IMR-90 (cell line): ENCODE results near the gene GOLT1A. TPM values are rescaled to one million over a fixed set of nuclear protein-coding genes. Genes with fewer than 3 reads are reported as not detected.

Experiments
- ATAC-seq: fragments of 200-7000 bp; cut with Tn5 transposase; 2 replicates; pipeline ENCODE4 v1.9.1; 2020; ENCODE audit warnings: low read depth, mild to moderate bottlenecking, moderate library complexity
- BruUV-seq: library from RNA; stranded (reverse); fragments of 400-500 nt; replicated peaks from 2 replicates; lab custom pipeline; 2021; lab: Mats Ljungman, UMichigan
- CTCF ChIA-PET: fragments of 300-600 bp; formaldehyde crosslinking; extraction: SDS; loops from one replicate; lab custom pipeline; 2021; ENCODE audit warnings: antibody characterized with exemption; lab: Yijun Ruan, JAX
- POLR2A ChIA-PET: fragments of 300-600 bp; sonication (Branson Sonifier 250); formaldehyde crosslinking; loops from one replicate; lab custom pipeline; 2022; ENCODE audit warnings: antibody characterized with exemption; ENCODE audit not compliant: unreplicated experiment; lab: Charles Lee
- DNase-seq: peaks from one replicate; pipeline ENCODE4 v3.0.0; 2013
- H2AFZ ChIP-seq: replicated peaks from 2 replicates; pipeline ENCODE3; 2013; ENCODE audit warnings: low read length, mild to moderate bottlenecking; ENCODE audit not compliant: poor library complexity
- H2AK5ac ChIP-seq: 2 replicates; pipeline ENCODE4 v1.6.1; 2013; ENCODE audit warnings: low read depth, low read length, inconsistent platforms
- H2AK9ac ChIP-seq: replicated peaks from 2 replicates; pipeline ENCODE3; 2013; ENCODE audit warnings: mild to moderate bottlenecking, low read depth, low read length, moderate library complexity; ENCODE audit not compliant: poor library complexity
- H2BK120ac ChIP-seq: 2 replicates; pipeline ENCODE4 v1.6.1; 2013; ENCODE audit warnings: low read depth, low read length, inconsistent platforms
- H2BK15ac ChIP-seq: 3 replicates; pipeline ENCODE4 v1.6.1; 2013; ENCODE audit warnings: low read depth, low read length, inconsistent platforms
- H2BK20ac ChIP-seq: 2 replicates; pipeline ENCODE4 v1.6.1; 2013; ENCODE audit warnings: low read depth, mild to moderate bottlenecking, inconsistent platforms, low read length, moderate library complexity
- H2BK5ac ChIP-seq: 2 replicates; pipeline ENCODE4 v1.6.1; 2013; ENCODE audit warnings: mild to moderate bottlenecking, low read depth, low read length, inconsistent platforms; ENCODE audit not compliant: poor library complexity, severe bottlenecking
- H3K14ac ChIP-seq: replicated peaks from 2 replicates; pipeline ENCODE4 v1.6.1; 2013; ENCODE audit warnings: low read depth, low read length, inconsistent platforms
- H3K18ac ChIP-seq: 2 replicates; pipeline ENCODE4 v1.6.1; 2013; ENCODE audit warnings: low read depth, low read length, control low read depth
- H3K23ac ChIP-seq: 2 replicates; pipeline ENCODE4 v1.6.1; 2013; ENCODE audit warnings: low read depth, low read length, inconsistent platforms
- H3K27ac ChIP-seq: 2 replicates; pipeline ENCODE4 v1.5.1; 2013; ENCODE audit warnings: mild to moderate bottlenecking, control low read depth, low read length; ENCODE audit not compliant: insufficient read depth
- H3K27me3 ChIP-seq: 2 replicates; pipeline ENCODE4 v1.6.1; 2013; ENCODE audit warnings: low read length; ENCODE audit not compliant: control insufficient read depth, insufficient read depth
- H3K36me3 ChIP-seq: 2 replicates; pipeline ENCODE4 v1.6.1; 2013; ENCODE audit warnings: low read length, mixed read lengths; ENCODE audit not compliant: control insufficient read depth, insufficient read depth
- H3K4ac ChIP-seq: 2 replicates; pipeline ENCODE4 v1.6.1; 2013; ENCODE audit warnings: low read depth, low read length, inconsistent platforms
- H3K4me1 ChIP-seq: 2 replicates; pipeline ENCODE4 v1.6.1; 2013; ENCODE audit warnings: low read length, mixed read lengths; ENCODE audit not compliant: control insufficient read depth, insufficient read depth
- H3K4me2 ChIP-seq: 2 replicates; pipeline ENCODE4 v1.6.1; 2013; ENCODE audit warnings: low read depth, mild to moderate bottlenecking, control low read depth, low read length, moderate library complexity
- H3K4me3 ChIP-seq: 2 replicates; pipeline ENCODE4 v1.5.1; 2013; ENCODE audit warnings: low read depth, mild to moderate bottlenecking, control low read depth, low read length, moderate library complexity; ENCODE audit not compliant: insufficient read depth
- H3K56ac ChIP-seq: 2 replicates; pipeline ENCODE4 v1.6.1; 2013; ENCODE audit warnings: low read length, inconsistent platforms; ENCODE audit not compliant: insufficient read depth; ENCODE audit errors: extremely low read depth
- H3K79me1 ChIP-seq, 2 experiments: 2 replicates each; pipeline ENCODE4 v1.6.1; 2013; ENCODE audit warnings: low read length in 2 of 2, inconsistent platforms in 1 of 2, low read depth in 1 of 2
- H3K9ac ChIP-seq: 2 replicates; pipeline ENCODE4 v1.6.1; 2013; ENCODE audit warnings: low read depth, low read length, control low read depth
- H3K9me1 ChIP-seq: 2 replicates; pipeline ENCODE4 v1.6.1; 2013; ENCODE audit warnings: low read length, inconsistent platforms; ENCODE audit not compliant: insufficient read depth
- H3K9me3 ChIP-seq: 2 replicates; pipeline ENCODE4 v1.6.1; 2013; ENCODE audit warnings: low read length; ENCODE audit not compliant: control insufficient read depth, insufficient read depth
- H4K20me1 ChIP-seq: 2 replicates; pipeline ENCODE4 v1.6.1; 2013; ENCODE audit warnings: low read length, inconsistent platforms; ENCODE audit not compliant: insufficient read depth
- H4K5ac ChIP-seq: 2 replicates; pipeline ENCODE4 v1.6.1; 2013; ENCODE audit warnings: mild to moderate bottlenecking, low read depth, low read length, control low read depth
- H4K8ac ChIP-seq, 2 experiments: 2 replicates each; pipeline ENCODE4 v1.6.1; 2013; ENCODE audit warnings: low read depth in 2 of 2, low read length in 2 of 2, control low read depth in 1 of 2, inconsistent platforms in 1 of 2
- H4K91ac ChIP-seq: 2 replicates; pipeline ENCODE4 v1.6.1; 2013; ENCODE audit warnings: low read depth, low read length, inconsistent platforms; ENCODE audit not compliant: insufficient read depth
- BHLHE40 ChIP-seq: fragments of 150-350 bp; IDR thresholded peaks from 2 replicates; pipeline ENCODE4 v1.6.1; 2016; ENCODE audit warnings: mild to moderate bottlenecking, low read depth, low read length
- CEBPB ChIP-seq: IDR thresholded peaks from 2 replicates; pipeline ENCODE4 v1.6.1; 2012; ENCODE audit warnings: low read depth, low read length, improper control_type of control experiment
- CHD1 ChIP-seq: IDR thresholded peaks from 2 replicates; pipeline ENCODE4 v1.6.1; 2012; ENCODE audit warnings: low read depth, low read length, improper control_type of control experiment
- FOS ChIP-seq: fragments of 150-350 bp; IDR thresholded peaks from 2 replicates; pipeline ENCODE4 v1.6.1; 2016; ENCODE audit warnings: low read depth, low read length
- MAFK ChIP-seq: IDR thresholded peaks from 2 replicates; pipeline ENCODE4 v1.6.1; 2012; ENCODE audit warnings: low read depth, low read length, improper control_type of control experiment
- MAZ ChIP-seq: IDR thresholded peaks from 2 replicates; pipeline ENCODE4 v1.6.1; 2012; ENCODE audit warnings: low read depth, mild to moderate bottlenecking, low read length, improper control_type of control experiment, moderate library complexity, borderline replicate concordance
- MXI1 ChIP-seq: IDR thresholded peaks from 2 replicates; pipeline ENCODE4 v1.6.1; 2012; ENCODE audit warnings: low read depth, mild to moderate bottlenecking, low read length, moderate library complexity, borderline replicate concordance
- NFE2L2 ChIP-seq: fragments of 150-350 bp; IDR thresholded peaks from 2 replicates; pipeline ENCODE4 v1.6.1; 2016; ENCODE audit warnings: low read depth, mild to moderate bottlenecking, low read length
- POLR2A ChIP-seq: IDR thresholded peaks from 2 replicates; pipeline ENCODE4 v1.6.1; 2012; ENCODE audit warnings: mild to moderate bottlenecking, low read depth, low read length
- RCOR1 ChIP-seq: IDR thresholded peaks from 2 replicates; pipeline ENCODE4 v1.6.1; 2012; ENCODE audit warnings: mild to moderate bottlenecking, low read length, improper control_type of control experiment; ENCODE audit not compliant: insufficient replicate concordance
- RFX5 ChIP-seq: IDR thresholded peaks from 2 replicates; pipeline ENCODE4 v1.8.0; 2012; ENCODE audit warnings: low read depth, mild to moderate bottlenecking, low read length, moderate library complexity
- SMC3 ChIP-seq: fragments of 150-350 bp; IDR thresholded peaks from 2 replicates; pipeline ENCODE4 v1.6.1; 2016; ENCODE audit warnings: low read depth, mild to moderate bottlenecking, antibody characterized with exemption, low read length, moderate library complexity
- WGBS, 2 experiments: methylation state at CpG; one replicate each; pipeline versions ENCODE4 v1.1.5 to v1.1.7; 2013; ENCODE audit warnings: missing lambda C conversion rate in 2 of 2; ENCODE audit not compliant: insufficient read length in 1 of 2; ENCODE audit errors: extremely low coverage in 2 of 2; 5-methylcytosine and 5-hydroxymethylcytosine counted together
- dilution Hi-C: fragments of 300-500 bp; cut with HindIII; formaldehyde crosslinking; loops from one replicate; pipeline ENCODE4 v1.14.3; 2018; ENCODE audit warnings: low sequenced_read_pairs; ENCODE audit not compliant: unreplicated experiment
- in situ Hi-C: fragments of 300-500 bp; cut with MboI; formaldehyde crosslinking; loops from 3 replicates; pipeline ENCODE4 v1.14.3; 2019; ENCODE audit warnings: low sequenced_read_pairs, inconsistent platforms, mixed read lengths
- intact Hi-C: fragments of 100-400 bp; cut with micrococcal nuclease; formaldehyde crosslinking; loops from 2 replicates; pipeline ENCODE4 v1.10.0; 2022
- polyA plus RNA-seq, 3 experiments: library from polyadenylated mRNA; depleted of rRNA; stranded (reverse); fragments of >200 nt; gene quantifications; 2 replicates each; pipeline ENCODE4 v1.2.3, GENCODE V29; 2012; ENCODE audit warnings: low replicate concordance in 1 of 3
- total RNA-seq: library from RNA; depleted of rRNA; stranded (reverse); fragments of >200 nt; gene quantifications from 2 replicates; pipeline ENCODE4 v1.2.3, GENCODE V29; 2012
- TF ChIP-seq, protein P1 (sequence below): fragments of 150-350 bp; IDR thresholded peaks from 2 replicates; pipeline ENCODE4 v1.6.1; 2016; ENCODE audit warnings: low read depth, mild to moderate bottlenecking, low read length, moderate library complexity, borderline replicate concordance
- TF ChIP-seq, protein P2 (sequence below): conservative IDR thresholded peaks from 2 replicates; pipeline ENCODE4 v1.5.1; 2012; ENCODE audit warnings: mild to moderate bottlenecking, low read depth, low read length, improper control_type of control experiment
- TF ChIP-seq, protein P3 (sequence below): fragments of 150-350 bp; IDR thresholded peaks from 2 replicates; pipeline ENCODE4 v1.6.1; 2017; ENCODE audit warnings: mild to moderate bottlenecking, antibody characterized with exemption, low read length, low read depth

The GOLT1A gene
- total and polyA plus RNA-seq, 2 of the 4 experiments (the other 2 are of a cell fraction): 0.32 TPM; not detected in 1

DNA sequence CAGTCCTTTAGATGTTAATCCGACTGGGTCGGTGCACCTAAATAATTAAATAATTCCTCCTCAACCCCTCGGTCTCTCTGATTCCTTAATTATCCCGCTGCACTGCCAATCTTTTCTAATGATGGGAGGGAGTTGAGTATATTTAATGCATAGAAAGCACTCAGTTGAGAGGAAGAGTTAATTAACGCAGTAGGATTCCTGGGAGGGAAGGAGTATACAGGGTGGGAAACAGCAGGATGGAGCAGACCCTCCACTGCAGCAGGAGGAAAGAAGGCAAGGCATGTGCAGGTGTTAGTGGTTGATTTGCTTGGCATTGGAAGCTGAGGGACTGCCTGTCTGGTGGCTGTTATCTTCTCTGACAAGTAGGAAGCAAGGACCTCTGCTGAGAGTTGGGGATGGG lies 37.7 kb downstream of the GOLT1A start:
- no TSS peak for BruUV-seq
- peak overlapping the region; percentile 29; the same call in 1 of the 2 replicates for H2BK20ac ChIP-seq
- peaks cover 14% of the 10 kb centered on the region for H3K9me1 ChIP-seq
- H4K20me1 ChIP-seq: no peaks in the 10 kb centered on the region
- no peaks in the 10 kb centered on the region for H3K27me3 ChIP-seq
- 0 out of 4 replicates have a peak, but pooled peaks cover 0 to 3% of the 10 kb centered on the region in 2 experiments for H3K79me1 ChIP-seq
- dilution Hi-C loops (no loop called here), intact Hi-C loops (no loop called here), in situ Hi-C loops (no loop called here)
- WGBS, 2 experiments: 86% methylated on average over 1 of the region's 5 CpGs; no CpG with 5 or more reads in 1 of the 2 experiments
- H2BK15ac ChIP-seq: no peak overlapping the region; the same call in 2 of the 3 replicates
- no peak overlapping the region; the same call in 1 of the 2 replicates for H4K91ac ChIP-seq
- peak overlapping the region; percentile 58; the same call in 1 of the 2 replicates for H3K14ac ChIP-seq
- H3K23ac ChIP-seq: 0 out of 2 replicates have a peak overlapping the region, but pooled peaks have one; percentile 11
- H3K4ac ChIP-seq: peak overlapping the region; percentile 26; the same call in 1 of the 2 replicates
- H3K18ac ChIP-seq: no peak overlapping the region
- H3K9ac ChIP-seq: no peak overlapping the region
- peaks cover 4% of the 10 kb centered on the region; the same call in 1 of the 2 replicates for H3K4me1 ChIP-seq
- H3K36me3 ChIP-seq: no peaks in the 10 kb centered on the region
- ChIA-PET CTCF (no interaction called here), POLR2A (no interaction called here)
- H2AK5ac ChIP-seq: peak overlapping the region; percentile 80; the same call in 1 of the 2 replicates
- H4K5ac ChIP-seq: no peak overlapping the region
- ATAC-seq (no peak), DNase-seq (no peak)
- no peak for TF ChIP-seq BHLHE40
- no peak for TF ChIP-seq MXI1
- TF ChIP-seq NFE2L2: no peak
- TF ChIP-seq FOS: no peak
- TF ChIP-seq RCOR1: no peak
- TF ChIP-seq, protein P1, sequence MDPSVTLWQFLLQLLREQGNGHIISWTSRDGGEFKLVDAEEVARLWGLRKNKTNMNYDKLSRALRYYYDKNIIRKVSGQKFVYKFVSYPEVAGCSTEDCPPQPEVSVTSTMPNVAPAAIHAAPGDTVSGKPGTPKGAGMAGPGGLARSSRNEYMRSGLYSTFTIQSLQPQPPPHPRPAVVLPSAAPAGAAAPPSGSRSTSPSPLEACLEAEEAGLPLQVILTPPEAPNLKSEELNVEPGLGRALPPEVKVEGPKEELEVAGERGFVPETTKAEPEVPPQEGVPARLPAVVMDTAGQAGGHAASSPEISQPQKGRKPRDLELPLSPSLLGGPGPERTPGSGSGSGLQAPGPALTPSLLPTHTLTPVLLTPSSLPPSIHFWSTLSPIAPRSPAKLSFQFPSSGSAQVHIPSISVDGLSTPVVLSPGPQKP: no peak
- no peak for TF ChIP-seq CHD1
- TF ChIP-seq, protein P2, sequence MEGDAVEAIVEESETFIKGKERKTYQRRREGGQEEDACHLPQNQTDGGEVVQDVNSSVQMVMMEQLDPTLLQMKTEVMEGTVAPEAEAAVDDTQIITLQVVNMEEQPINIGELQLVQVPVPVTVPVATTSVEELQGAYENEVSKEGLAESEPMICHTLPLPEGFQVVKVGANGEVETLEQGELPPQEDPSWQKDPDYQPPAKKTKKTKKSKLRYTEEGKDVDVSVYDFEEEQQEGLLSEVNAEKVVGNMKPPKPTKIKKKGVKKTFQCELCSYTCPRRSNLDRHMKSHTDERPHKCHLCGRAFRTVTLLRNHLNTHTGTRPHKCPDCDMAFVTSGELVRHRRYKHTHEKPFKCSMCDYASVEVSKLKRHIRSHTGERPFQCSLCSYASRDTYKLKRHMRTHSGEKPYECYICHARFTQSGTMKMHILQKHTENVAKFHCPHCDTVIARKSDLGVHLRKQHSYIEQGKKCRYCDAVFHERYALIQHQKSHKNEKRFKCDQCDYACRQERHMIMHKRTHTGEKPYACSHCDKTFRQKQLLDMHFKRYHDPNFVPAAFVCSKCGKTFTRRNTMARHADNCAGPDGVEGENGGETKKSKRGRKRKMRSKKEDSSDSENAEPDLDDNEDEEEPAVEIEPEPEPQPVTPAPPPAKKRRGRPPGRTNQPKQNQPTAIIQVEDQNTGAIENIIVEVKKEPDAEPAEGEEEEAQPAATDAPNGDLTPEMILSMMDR: no peak
- TF ChIP-seq RFX5: no peak
- TF ChIP-seq CEBPB: no peak
- TF ChIP-seq, protein P3, sequence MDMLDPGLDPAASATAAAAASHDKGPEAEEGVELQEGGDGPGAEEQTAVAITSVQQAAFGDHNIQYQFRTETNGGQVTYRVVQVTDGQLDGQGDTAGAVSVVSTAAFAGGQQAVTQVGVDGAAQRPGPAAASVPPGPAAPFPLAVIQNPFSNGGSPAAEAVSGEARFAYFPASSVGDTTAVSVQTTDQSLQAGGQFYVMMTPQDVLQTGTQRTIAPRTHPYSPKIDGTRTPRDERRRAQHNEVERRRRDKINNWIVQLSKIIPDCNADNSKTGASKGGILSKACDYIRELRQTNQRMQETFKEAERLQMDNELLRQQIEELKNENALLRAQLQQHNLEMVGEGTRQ: no peak
- TF ChIP-seq MAZ: no peak
- TF ChIP-seq MAFK: no peak
- TF ChIP-seq POLR2A: no peak
- TF ChIP-seq SMC3: no peak
- no peaks in the 10 kb centered on the region for H3K9me3 ChIP-seq
- H4K8ac ChIP-seq: no peak overlapping the region; a peak in 1 of 4 replicates
- H3K27ac ChIP-seq: no peak overlapping the region
- no peak overlapping the region for H2AFZ ChIP-seq
- H2BK5ac ChIP-seq: no peak overlapping the region
- no peak overlapping the region for H3K4me2 ChIP-seq
- no peak overlapping the region for H2AK9ac ChIP-seq
- H3K4me3 ChIP-seq: no peak overlapping the region
- H2BK120ac ChIP-seq: peak overlapping the region; percentile 62; the same call in 1 of the 2 replicates
- no peak overlapping the region for H3K56ac ChIP-seq
